Fibroblast of lung (primary cell): ENCODE measurements around the gene FAU.

Experiments
- EZH2 ChIP-seq: IDR thresholded peaks from 2 replicates; pipeline ENCODE4 v1.5.1; 2012; ENCODE audit warnings: low read length, control low read depth, mild to moderate bottlenecking; ENCODE audit errors: missing control alignments
- TF ChIP-seq, protein P1 (sequence below), 2 donors: IDR thresholded peaks in 1 of 2; conservative IDR thresholded peaks in 1 of 2; 1 replicate in 1 of 2; 2 replicates in 1 of 2; pipeline ENCODE4 v1.5.1; 2011 to 2012; ENCODE audit warnings: low read length in 2 of 2, control low read depth in 1 of 2, inconsistent platforms in 1 of 2, low read depth in 1 of 2, mild to moderate bottlenecking in 1 of 2

DNA sequence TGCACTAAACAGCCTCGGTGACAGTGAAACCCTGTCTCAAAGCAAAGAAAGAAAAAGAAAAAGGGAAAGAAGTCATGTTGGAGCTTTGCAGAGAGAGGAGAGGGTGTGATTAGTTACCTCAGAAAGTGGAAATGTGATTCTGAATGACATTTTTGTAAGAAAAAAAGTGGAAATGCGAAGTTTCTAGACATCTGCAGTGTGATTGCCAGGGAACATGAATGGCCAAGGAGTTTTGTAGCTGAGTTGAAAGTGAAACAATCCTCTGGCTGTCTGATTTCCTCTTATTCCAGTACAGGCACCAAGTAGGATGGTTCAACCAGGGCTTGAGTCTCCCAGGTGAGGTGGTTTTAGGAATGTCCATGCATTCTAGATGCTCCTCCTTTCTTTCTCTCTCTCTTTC is 30.2 kb upstream of the FAU start:
- TF ChIP-seq, protein P1, sequence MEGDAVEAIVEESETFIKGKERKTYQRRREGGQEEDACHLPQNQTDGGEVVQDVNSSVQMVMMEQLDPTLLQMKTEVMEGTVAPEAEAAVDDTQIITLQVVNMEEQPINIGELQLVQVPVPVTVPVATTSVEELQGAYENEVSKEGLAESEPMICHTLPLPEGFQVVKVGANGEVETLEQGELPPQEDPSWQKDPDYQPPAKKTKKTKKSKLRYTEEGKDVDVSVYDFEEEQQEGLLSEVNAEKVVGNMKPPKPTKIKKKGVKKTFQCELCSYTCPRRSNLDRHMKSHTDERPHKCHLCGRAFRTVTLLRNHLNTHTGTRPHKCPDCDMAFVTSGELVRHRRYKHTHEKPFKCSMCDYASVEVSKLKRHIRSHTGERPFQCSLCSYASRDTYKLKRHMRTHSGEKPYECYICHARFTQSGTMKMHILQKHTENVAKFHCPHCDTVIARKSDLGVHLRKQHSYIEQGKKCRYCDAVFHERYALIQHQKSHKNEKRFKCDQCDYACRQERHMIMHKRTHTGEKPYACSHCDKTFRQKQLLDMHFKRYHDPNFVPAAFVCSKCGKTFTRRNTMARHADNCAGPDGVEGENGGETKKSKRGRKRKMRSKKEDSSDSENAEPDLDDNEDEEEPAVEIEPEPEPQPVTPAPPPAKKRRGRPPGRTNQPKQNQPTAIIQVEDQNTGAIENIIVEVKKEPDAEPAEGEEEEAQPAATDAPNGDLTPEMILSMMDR (conservative IDR thresholded peaks at IDR 0.05 in 1 of 2, IDR thresholded peaks at IDR 0.05 in 1 of 2; ENCODE audit: low read depth in 1 of 2, low read length in 2 of 2): no peak
- no peak for TF ChIP-seq EZH2
